Gastrocnemius medialis (tissue), 4 donors: Measurements from ENCODE around the gene JAK3.

Experiments used
- POLR2A ChIP-seq, 2 donors: fragments of 450-650 bp; IDR thresholded peaks; one replicate each; pipeline ENCODE4 v1.6.1; 2017; ENCODE audit warnings: antibody characterized with exemption in 2 of 2, mild to moderate bottlenecking in 2 of 2, moderate library complexity in 2 of 2
- TF ChIP-seq, protein P1 (sequence below), 5 experiments: fragments of 450-650 bp in 3 of 5; fragments of 200-600 bp in 2 of 5; sonication (generic) in 2 of 5; IDR thresholded peaks in 4 of 5; conservative IDR thresholded peaks in 1 of 5; 1 replicate in 4 of 5; 2 replicates in 1 of 5; pipeline ENCODE4 v1.5.1; 2016 to 2019; ENCODE audit warnings: antibody characterized with exemption in 5 of 5, mild to moderate bottlenecking in 3 of 5, moderate library complexity in 3 of 5

DNA sequence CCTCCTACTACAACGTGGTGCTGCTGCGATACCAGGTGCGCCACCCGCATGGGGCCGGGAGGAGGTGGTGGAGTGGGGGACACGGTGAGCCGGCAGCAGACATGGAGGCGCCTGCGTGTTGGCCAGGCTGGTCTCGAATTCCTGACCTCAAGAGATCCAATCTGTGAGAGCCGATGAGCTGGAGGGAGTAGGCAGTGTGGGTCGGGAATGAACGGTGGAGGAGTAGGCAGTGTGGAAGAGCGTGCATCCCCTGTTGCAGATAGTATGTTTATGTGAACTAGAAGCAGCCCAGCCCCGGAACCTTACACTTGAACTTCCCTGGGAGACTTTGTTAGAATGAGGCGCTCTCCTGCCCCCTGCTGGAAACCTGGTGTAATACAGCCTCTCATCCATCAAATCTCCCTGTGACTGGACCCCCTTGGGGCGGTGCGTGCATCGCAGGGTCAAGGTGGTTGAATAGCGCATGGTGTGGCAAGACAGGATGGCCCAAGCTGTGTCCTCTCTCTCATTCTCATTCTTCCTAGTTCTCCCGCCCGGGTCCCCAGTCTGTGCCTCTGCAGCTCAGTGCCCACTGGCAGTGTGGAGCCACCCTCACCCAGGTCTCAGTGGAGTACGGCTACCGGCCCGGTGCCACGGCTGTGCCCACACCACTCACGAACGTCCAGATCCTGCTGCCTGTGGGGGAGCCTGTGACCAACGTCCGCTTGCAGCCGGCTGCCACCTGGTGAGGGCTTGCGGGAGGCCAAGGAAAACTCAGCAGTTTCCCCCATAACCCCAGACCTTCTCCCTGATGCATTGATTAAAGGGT is 63.4 kb downstream of the JAK3 start:
- TF ChIP-seq, protein P1, sequence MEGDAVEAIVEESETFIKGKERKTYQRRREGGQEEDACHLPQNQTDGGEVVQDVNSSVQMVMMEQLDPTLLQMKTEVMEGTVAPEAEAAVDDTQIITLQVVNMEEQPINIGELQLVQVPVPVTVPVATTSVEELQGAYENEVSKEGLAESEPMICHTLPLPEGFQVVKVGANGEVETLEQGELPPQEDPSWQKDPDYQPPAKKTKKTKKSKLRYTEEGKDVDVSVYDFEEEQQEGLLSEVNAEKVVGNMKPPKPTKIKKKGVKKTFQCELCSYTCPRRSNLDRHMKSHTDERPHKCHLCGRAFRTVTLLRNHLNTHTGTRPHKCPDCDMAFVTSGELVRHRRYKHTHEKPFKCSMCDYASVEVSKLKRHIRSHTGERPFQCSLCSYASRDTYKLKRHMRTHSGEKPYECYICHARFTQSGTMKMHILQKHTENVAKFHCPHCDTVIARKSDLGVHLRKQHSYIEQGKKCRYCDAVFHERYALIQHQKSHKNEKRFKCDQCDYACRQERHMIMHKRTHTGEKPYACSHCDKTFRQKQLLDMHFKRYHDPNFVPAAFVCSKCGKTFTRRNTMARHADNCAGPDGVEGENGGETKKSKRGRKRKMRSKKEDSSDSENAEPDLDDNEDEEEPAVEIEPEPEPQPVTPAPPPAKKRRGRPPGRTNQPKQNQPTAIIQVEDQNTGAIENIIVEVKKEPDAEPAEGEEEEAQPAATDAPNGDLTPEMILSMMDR (IDR thresholded peaks at IDR 0.05 in 4 of 5, conservative IDR thresholded peaks at IDR 0.05 in 1 of 5), result peak; percentile 24 to 62 (median 59)
- no peak for TF ChIP-seq POLR2A (IDR thresholded peaks at IDR 0.05)
